ENCODE results near the gene SLC35F1.

- TF ChIP-seq, protein P1, sequence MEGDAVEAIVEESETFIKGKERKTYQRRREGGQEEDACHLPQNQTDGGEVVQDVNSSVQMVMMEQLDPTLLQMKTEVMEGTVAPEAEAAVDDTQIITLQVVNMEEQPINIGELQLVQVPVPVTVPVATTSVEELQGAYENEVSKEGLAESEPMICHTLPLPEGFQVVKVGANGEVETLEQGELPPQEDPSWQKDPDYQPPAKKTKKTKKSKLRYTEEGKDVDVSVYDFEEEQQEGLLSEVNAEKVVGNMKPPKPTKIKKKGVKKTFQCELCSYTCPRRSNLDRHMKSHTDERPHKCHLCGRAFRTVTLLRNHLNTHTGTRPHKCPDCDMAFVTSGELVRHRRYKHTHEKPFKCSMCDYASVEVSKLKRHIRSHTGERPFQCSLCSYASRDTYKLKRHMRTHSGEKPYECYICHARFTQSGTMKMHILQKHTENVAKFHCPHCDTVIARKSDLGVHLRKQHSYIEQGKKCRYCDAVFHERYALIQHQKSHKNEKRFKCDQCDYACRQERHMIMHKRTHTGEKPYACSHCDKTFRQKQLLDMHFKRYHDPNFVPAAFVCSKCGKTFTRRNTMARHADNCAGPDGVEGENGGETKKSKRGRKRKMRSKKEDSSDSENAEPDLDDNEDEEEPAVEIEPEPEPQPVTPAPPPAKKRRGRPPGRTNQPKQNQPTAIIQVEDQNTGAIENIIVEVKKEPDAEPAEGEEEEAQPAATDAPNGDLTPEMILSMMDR (IDR thresholded peaks at IDR 0.05) = no peak
- TF ChIP-seq RARB (CRISPR knock-in tag; IDR thresholded peaks at IDR 0.05) (no peak), POLR2AphosphoS2 (conservative IDR thresholded peaks at IDR 0.05; ENCODE audit: low read length) (no peak), ATOH8 (CRISPR knock-in tag; IDR thresholded peaks at IDR 0.05; ENCODE audit: low read depth) (no peak), EP300 (IDR thresholded peaks at IDR 0.05) (no peak), POLR2A (IDR thresholded peaks at IDR 0.05; ENCODE audit: low read length) (no peak), PHF8 (IDR thresholded peaks at IDR 0.05; ENCODE audit: borderline replicate concordance, low read depth) (no peak)
- TF ChIP-seq, protein P2, sequence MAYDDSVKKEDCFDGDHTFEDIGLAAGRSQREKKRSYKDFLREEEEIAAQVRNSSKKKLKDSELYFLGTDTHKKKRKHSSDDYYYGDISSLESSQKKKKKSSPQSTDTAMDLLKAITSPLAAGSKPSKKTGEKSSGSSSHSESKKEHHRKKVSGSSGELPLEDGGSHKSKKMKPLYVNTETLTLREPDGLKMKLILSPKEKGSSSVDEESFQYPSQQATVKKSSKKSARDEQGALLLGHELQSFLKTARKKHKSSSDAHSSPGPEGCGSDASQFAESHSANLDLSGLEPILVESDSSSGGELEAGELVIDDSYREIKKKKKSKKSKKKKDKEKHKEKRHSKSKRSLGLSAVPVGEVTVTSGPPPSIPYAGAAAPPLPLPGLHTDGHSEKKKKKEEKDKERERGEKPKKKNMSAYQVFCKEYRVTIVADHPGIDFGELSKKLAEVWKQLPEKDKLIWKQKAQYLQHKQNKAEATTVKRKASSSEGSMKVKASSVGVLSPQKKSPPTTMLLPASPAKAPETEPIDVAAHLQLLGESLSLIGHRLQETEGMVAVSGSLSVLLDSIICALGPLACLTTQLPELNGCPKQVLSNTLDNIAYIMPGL (CRISPR knock-in tag; IDR thresholded peaks at IDR 0.05; ENCODE audit: borderline replicate concordance) = no peak
Observed at GRCh38 chr6:118124851-118125250, 217.8 kb downstream of the SLC35F1 start.
